Activated CD4-positive, alpha-beta T cell treated with anti-CD3 and anti-CD28 coated beads, Interleukin-2, amount 50 U/mL, for 1 hour (primary cell): Measurements from ENCODE around the gene LGALS9.

ENCODE experiments used
- DNase-seq: peaks from one replicate; pipeline ENCODE4 v3.0.0-alpha.2; 2020

LGALS9 gene

GRCh38 chr17:27630607-27631410 lies at the start of gene LGALS9:
Gene LGALS9, plus strand, starts transcription at chr17:27631188. Its CDS starts 78 bp downstream, at chr17:27631266.
- no peak for DNase-seq

- DNase-seq: no peak
Observed at GRCh38 chr17:27582696-27583095, 48.3 kb upstream of the LGALS9 start.

- DNase-seq: no peak
Observed at GRCh38 chr17:27585153-27585681, 45.8 kb upstream of the LGALS9 start.

GRCh38 chr17:27585792-27586191 lies 45.2 kb upstream of the LGALS9 start:
- no peak for DNase-seq

- DNase-seq: no peak
Observed at GRCh38 chr17:27586203-27586721, 44.7 kb upstream of the LGALS9 start.

DNA sequence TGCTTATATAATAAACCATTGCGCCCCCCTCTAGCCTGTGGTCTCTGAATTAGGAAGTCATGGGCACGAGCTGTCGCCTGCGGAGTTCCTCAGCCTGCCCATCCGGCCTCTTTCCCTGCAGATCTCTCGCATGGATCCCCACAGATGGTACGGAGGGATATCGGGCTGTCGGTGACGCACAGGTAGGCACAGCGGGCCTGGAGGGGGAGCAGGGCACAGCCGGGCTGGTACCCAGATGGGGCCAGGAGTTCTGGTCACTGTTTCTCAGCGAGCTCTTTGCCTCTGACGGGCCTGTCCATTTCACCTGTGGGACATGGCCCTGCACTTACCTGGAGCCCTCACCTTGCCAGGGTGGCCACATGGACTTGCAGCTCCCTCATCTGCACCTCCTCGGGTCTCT lies 42.6 kb upstream of the LGALS9 start:
- no peak for DNase-seq

DNA sequence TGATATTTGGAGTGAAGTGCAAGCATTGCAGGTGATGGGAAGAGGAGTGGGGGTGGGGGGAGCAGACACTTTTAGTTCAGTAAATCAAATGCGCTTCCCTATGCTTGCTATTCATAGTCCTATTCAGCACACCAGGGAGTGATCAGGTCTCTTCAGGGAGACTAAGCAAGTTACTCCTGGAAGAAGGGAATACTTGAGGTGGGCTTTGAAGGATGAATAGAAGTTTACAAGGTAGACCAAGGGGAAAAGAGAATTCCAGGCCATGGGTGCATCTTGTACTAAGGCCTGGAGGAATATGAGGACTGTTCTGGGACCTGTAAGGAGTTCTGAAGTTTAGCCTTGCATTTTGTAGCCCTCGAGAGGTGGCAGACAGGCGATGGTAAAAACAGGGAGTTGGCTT lies 40.1 kb upstream of the LGALS9 start:
- no peak for DNase-seq

DNA sequence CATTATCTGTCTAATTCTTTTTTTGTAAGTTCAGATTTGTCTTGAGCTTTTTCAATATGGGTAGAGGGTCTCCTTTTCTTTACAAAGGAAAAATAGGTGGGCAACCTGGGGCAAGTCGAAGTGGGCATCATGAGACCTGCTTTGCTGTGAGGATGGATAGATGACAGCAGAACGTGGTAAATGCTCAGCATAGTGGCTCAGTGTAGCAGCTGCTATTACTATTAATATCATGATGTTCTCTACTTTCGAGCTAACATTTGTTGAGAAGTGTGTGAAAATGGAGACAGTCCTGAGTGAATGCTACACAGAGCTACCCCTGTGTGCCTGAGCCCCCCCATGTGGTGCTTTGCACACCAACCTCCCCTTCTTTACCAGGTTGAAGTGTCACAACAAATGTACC lies 39.0 kb upstream of the LGALS9 start:
- no peak for DNase-seq

DNA sequence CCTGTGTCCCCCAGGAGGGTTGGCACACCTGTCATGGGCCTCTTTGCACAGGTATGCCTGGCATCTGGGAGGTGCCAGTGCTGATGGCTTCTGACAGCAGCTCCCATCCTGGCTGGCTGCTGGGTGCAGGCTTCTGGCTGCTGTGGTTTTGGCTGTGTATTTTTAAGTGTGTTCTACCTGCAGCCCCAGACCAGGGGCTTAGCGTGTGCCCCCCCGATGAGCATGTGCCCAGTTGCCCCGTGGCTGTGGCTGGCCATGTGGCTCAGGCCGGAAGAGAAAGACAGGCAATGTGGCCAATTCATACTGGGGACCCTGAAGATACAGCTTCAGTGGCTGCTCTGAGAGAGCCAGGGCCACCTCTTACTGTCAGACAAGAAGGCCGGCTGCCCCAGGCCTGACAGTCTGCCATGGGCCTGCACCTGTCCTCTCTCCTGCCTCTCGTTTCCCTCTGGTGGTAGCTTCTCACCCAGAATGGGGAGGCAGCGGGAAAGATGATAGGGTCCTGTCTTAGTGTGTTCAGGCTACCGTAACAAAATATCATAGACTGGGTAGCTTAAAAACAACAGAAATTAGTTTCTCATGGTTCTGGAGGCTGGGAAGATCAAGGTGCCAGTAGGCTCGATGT lies 37.6 kb upstream of the LGALS9 start:
- DNase-seq: no peak

DNA sequence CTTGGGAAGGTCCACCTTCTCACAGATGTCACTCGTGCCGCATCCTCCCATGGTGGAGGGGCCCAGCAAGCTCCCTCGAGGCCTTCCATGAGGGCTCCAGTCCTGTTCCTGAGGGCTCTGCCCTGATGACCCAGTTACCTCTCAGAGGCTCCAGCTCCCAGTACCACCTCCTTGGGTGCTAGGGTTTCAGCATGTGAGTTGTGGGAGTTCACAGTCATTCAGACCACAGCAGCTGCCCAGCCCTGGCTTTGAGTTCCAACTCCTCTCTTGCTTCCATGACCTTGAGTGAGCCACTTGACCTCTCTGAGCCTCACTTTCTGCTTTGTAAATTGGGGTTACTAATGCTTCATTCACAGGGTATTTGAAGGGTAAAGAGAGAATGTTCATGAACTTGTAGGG lies 37.1 kb upstream of the LGALS9 start:
- DNase-seq: no peak

DNA sequence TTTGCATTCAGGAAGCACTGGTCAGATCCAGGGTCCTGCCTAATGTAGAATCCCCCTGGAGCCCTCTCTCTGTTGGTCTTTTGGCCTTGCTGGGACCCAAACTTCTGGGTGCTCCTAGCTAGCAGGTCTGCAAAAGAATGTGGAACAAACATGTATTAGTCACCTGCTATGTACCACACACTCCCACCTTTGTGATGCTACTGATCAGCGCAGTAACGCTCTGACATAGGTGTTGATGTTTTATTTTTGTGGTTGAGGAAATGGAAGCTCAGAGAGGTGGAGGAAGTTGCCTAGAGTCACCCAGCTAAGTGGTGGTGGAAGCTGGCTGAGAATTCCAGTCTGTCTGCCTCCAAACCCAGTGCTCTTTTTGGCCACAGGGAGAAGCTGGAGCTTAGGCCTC lies 35.8 kb upstream of the LGALS9 start:
- no peak for DNase-seq

DNA sequence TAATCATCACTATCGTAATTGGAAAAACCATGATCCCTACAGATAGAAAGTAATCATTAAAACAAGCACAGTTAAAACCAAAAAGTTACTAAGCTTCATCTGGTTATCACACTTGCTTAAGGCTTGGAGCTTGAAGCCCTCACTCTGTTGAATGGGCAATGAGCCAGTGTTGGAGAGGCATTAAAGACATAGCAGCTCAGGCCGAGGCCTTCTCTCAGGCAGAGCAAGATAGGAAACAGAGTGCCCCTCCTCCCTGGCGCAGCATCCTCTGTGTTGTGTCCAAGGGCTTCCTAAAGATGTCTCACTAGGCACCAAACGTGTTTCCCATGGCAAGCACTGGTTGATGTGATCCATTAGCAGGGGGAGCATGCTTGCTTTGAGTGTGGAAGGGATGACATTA lies 34.9 kb upstream of the LGALS9 start:
- no peak for DNase-seq

- DNase-seq: no peak
Observed at GRCh38 chr17:27596566-27597187, 34.3 kb upstream of the LGALS9 start.

GRCh38 chr17:27597188-27597580 lies 33.8 kb upstream of the LGALS9 start:
- DNase-seq: no peak

DNA sequence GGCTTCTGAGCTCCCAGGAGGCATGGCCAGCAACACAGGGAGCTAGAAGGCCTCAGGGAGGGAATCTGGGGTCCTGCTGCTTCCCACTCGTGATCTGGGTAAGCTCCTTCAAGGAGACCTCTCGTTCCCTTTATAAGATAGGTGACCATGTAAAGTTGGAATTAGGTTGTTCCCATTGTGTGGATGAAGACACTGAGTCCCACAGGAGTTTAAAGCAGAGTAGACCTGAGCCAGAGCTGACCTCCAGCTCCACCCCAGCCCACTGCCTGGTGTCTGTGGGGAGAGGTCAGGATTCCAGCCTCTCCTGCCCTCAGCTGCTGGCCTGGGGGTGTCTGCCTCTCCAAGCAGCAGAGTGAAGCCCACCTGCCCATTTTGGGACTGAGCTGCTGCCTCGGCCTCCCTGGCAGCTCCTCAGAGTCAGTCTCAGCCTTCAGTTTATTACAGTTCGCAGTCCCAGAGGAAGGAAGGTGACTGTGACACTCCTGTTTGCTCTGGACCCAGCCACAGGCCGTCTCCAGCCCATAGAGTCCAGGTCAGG lies 33.1 kb upstream of the LGALS9 start:
- no peak for DNase-seq

DNA sequence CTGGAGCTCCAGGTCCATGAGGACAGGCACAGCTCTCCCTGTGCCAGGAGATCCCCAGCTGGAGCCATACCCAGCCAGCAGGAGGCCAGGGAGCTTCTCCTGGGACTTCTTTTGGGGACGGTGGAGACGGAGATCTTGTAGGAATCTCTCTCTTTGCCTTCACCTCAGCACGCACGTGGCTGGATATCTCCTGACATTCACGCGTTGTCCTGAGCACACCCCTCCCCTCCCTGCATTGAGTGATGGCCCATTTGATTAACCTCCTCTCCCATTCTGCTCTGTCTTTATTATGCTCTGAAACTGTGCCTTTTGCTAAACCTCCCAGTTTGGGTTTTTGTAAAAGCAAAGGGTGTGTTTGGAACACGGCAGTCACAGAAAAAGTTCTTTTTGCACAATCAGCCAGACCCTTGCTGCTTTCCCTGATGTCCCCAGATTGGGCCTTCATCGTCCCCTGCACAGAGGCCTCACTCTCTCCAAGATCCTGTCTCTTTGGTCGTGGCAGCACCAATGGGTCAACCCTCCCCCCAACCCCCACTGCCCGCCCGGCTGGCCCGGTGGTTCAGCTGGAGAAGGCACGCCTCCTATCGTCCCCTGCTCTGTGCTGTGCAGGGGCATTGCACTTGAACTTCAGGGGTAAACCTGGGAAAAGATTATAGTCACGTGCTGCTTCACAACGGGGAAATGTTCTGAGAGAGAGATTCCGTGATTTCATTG lies 32.5 kb upstream of the LGALS9 start:
- DNase-seq: no peak

DNA sequence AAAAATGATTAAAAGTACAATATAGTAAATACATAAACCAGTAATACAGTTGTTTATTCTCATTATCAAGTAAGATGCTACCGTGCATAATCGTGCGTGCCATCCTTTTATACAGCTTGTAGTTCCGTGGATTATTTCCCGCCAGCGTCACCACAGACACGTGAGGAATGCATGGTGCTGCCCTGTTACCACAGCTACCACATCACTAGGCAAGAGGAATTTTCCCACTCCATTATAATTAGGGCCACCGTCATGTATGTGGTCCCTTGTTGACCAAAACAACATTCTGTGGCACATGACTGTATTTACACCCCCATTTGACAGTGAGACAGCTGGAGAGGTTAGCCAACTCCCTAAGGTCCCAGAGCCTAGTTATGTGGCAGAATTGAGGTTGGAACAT lies 30.5 kb upstream of the LGALS9 start:
- no peak for DNase-seq

- DNase-seq: peak; percentile 84
Observed at GRCh38 chr17:27601069-27601974, 29.7 kb upstream of the LGALS9 start.

DNA sequence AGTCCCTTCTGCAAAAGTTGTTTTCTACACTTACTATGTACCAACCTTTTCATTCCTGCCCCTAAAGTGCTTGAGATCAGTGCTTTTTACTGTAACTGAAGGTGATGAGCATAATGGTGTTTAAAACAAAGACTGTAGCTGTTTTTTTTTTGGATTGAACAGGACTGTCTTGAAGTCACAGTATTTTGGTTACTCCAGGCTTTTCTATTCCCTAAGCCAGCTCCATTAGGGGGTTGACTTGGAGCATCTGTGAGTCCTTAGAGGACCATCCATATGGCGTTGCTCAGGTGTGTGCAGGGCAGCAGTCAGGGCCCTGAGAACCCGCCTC lies 29.0 kb upstream of the LGALS9 start:
- DNase-seq: no peak

GRCh38 chr17:27602721-27603420 lies 28.1 kb upstream of the LGALS9 start:
- DNase-seq: peak; percentile 75

DNA sequence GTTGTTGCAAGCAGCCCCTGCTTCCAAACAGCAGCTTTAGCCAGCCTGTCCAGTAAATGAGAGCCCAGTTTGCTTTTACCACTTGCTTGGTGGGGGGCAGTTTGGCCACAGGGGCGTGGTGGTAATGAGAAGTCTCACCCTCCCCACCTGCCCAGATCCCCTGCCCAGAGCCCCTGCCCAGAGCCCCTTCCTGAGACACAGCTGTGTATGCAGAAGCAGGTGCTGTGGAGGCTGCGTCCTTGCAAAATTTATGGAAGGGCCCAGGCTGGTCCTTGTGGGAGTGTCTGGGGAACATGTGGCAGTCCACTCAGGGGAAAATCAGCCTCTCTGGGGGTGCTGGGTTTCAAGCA lies 27.6 kb upstream of the LGALS9 start:
- no peak for DNase-seq
